22Rv1 (cell line): Measurements from ENCODE around the gene DGCR2.
"Not testable (repeated sequence)": the region's sequence is repeated elsewhere in the genome, so short reads cannot be mapped to it uniquely, and the experiment has no call there.

Experiments
- ZFX ChIP-seq: fragments of 450-650 bp; IDR thresholded peaks from 2 replicates; pipeline ENCODE4 v1.6.1; 2017; ENCODE audit warnings: antibody characterized with exemption, borderline replicate concordance
- TF ChIP-seq, protein P1 (sequence below): fragments of 450-650 bp; IDR thresholded peaks from 2 replicates; pipeline ENCODE4 v1.5.1; 2017; ENCODE audit warnings: mild to moderate bottlenecking

DNA sequence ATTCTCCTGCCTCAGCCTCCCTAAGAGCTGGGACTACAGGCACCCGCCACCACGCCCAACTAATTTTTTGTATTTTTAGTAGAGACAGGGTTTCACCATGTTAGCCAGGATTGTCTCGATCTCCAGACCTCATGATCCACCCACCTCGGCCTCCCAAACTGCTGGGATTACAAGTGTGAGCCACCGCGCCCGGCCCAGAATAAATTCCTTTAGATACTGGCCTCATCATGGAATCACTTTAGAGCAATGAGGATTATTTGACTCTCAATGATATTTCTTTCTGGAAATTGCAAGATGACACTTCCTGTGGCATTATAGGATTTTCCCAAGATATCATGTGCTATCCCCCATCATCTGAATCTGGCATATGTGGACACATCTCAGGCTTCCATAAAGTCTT, 108.8 kb downstream of the DGCR2 start:
- TF ChIP-seq, protein P1, sequence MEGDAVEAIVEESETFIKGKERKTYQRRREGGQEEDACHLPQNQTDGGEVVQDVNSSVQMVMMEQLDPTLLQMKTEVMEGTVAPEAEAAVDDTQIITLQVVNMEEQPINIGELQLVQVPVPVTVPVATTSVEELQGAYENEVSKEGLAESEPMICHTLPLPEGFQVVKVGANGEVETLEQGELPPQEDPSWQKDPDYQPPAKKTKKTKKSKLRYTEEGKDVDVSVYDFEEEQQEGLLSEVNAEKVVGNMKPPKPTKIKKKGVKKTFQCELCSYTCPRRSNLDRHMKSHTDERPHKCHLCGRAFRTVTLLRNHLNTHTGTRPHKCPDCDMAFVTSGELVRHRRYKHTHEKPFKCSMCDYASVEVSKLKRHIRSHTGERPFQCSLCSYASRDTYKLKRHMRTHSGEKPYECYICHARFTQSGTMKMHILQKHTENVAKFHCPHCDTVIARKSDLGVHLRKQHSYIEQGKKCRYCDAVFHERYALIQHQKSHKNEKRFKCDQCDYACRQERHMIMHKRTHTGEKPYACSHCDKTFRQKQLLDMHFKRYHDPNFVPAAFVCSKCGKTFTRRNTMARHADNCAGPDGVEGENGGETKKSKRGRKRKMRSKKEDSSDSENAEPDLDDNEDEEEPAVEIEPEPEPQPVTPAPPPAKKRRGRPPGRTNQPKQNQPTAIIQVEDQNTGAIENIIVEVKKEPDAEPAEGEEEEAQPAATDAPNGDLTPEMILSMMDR: not testable (repeated sequence)
- TF ChIP-seq ZFX: not testable (repeated sequence)
